Measurements from ENCODE around the gene MAPK6. TPM values are rescaled to one million over a fixed set of nuclear protein-coding genes. Genes with fewer than 3 reads are reported as not detected.
"Not testable (repeated sequence)": the region's sequence is repeated elsewhere in the genome, so short reads cannot be mapped to it uniquely, and the experiment has no call there.

Gene MAPK6
- total RNA-seq, 2 donors from 2014 or later, result 21.7 to 22.8 TPM

DNA sequence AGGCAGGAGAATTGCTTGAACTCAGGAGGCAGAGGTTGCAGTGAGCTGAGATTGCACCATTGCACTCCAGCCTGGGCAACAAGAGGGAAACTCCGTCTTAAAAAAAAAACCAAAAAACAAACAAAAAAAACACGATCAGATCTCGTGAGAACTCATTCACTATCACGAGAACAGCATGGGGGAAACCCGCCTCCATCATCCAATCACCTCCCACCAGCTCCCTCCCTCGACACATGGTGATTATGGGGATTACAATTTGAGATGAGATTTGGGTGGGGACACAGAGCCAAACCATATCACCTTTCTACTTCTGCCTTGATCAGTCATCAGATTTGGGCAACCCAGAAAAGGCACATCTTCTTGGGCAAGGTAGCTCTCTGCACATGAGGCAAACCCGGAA lies 15.9 kb upstream of the MAPK6 start:
- H3K9me3 Mint-ChIP-seq; ATAC-seq (replicated peaks in 1 of 2); H3K36me3 Mint-ChIP-seq (ENCODE audit: insufficient read depth in 2 of 2); H3K27ac Mint-ChIP-seq; H3K4me3 Mint-ChIP-seq; DNase-seq; H3K27me3 Mint-ChIP-seq (ENCODE audit: low read depth): not testable (repeated sequence)
- H3K4me1 Mint-ChIP-seq (ENCODE audit: low read depth), result peaks cover 48% of the 10 kb centered on the region

DNA sequence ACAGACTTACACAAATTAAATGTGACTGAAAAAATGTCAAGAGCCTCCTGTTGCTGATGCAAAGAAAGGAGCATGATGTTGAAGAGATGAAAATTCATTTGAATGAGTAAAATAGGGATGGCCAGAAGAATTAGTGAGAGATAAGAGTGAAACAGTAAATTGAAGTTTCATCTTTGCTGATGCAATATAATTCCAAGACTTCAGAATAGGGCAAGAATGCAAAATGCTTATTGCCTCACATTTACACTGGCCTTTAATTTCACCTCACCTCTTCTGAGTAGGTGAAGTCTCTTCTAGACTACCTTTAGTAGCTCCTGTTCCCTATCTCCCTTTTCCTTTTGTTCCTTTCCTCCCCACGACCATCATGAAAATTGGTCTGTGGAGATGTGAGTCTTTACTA lies 15.3 kb upstream of the MAPK6 start:
- Mint-ChIP-seq H3K27ac (no peak overlapping the region), H3K27me3 (ENCODE audit: low read depth) (peaks cover 7% of the 10 kb centered on the region), H3K4me3 (no peak overlapping the region), H3K36me3 (ENCODE audit: insufficient read depth in 2 of 2) (peaks cover 1 to 2% of the 10 kb centered on the region in 2 donors), H3K9me3 (peaks cover 0 to 1% of the 10 kb centered on the region in 2 donors), H3K4me1 (ENCODE audit: low read depth) (peaks cover 54% of the 10 kb centered on the region)
- no peak for DNase-seq
- ATAC-seq (replicated peaks in 1 of 2), result no peak

DNA sequence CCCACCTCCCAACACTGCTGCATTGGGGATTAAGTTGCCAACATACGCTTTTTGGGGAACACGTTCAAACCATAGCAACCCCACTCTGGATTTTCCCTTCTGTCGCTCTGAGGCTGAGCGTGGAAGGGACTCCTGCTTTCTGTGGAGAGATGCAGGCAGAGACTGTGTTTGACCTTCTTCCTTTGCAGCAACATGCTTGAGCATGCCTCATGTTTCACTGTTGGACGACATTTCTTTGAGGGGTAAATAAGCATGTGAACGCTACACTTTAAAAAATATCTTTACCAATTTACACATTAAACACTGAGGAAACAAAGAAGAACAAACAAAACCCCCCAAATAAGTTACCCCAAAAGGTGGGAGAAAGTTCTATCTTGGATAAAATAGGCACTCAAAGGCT lies 14.2 kb upstream of the MAPK6 start:
- peaks cover 7% of the 10 kb centered on the region for H3K27me3 Mint-ChIP-seq (ENCODE audit: low read depth)
- H3K4me3 Mint-ChIP-seq, result peak overlapping the region in 1 of 2 donors; percentile 69
- ATAC-seq (replicated peaks in 1 of 2) (no peak), DNase-seq (no peak)
- H3K4me1 Mint-ChIP-seq (ENCODE audit: low read depth), result peaks cover 59% of the 10 kb centered on the region
- peaks cover 0 to 1% of the 10 kb centered on the region in 2 donors for H3K9me3 Mint-ChIP-seq
- H3K27ac Mint-ChIP-seq, result no peak overlapping the region
- H3K36me3 Mint-ChIP-seq (ENCODE audit: insufficient read depth in 2 of 2), result peaks cover 1 to 2% of the 10 kb centered on the region in 2 donors

DNA sequence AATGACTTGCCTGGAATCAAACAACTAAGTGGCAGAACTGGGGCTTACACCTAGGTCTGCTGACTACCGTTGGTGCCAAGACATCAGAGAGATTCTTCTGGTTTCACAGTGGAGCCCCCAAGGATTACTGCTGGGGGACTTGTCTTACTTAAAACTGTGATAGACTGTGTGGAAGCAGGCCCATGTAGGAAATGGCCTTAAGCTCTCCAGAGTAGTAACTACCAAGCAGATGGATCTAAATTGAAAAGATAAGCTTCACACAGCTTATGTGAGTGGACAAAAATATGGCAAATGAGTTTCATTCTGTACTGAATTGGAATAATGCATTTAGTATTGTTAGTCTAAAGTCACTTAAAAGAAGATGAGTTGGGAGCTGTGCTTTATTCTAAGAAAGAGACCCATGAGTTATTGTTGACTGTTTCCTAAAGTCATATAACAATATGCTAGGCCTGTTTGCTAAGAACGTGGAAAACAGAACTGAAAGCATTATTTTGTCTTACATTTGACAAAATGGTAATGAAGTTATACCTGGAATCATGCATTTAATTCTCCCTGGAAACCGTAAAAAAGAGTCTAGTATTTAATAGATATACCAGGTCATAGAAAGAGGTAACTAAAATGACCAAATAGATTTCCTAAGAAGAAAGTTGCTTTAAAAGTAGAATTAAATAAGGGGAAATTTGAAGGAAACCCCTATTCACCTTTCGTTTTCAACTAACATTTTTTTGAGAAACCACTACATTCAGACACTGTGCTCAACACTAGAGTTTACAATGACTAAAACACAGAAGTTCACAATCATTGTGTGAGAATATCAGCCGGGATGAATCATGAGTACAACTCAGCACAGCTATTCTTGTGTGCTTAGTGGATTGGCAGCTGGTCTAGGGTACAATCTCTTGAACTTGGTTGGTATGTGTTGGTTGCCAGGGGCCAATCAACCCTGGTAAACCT lies 13.0 kb upstream of the MAPK6 start:
- peaks cover 70% of the 10 kb centered on the region for H3K4me1 Mint-ChIP-seq (ENCODE audit: low read depth)
- DNase-seq (peak; percentile 51 to 56), ATAC-seq (replicated peaks in 1 of 2) (peak; percentile 89 to 91)
- peak overlapping the region; percentile 94 for H3K27ac Mint-ChIP-seq
- peak overlapping the region; percentile 48 to 69 for H3K4me3 Mint-ChIP-seq
- peaks cover 1 to 2% of the 10 kb centered on the region in 2 donors for H3K36me3 Mint-ChIP-seq (ENCODE audit: insufficient read depth in 2 of 2)
- peaks cover 7% of the 10 kb centered on the region for H3K27me3 Mint-ChIP-seq (ENCODE audit: low read depth)
- H3K9me3 Mint-ChIP-seq, result peaks cover 0 to 1% of the 10 kb centered on the region in 2 donors

GRCh38 chr15:52006702-52007340 lies 12.2 kb upstream of the MAPK6 start:
- peak overlapping the region; percentile 94 for H3K27ac Mint-ChIP-seq
- H3K27me3 Mint-ChIP-seq (ENCODE audit: low read depth), result peaks cover 7% of the 10 kb centered on the region
- H3K9me3 Mint-ChIP-seq, result peaks cover 0 to 1% of the 10 kb centered on the region in 2 donors
- H3K4me3 Mint-ChIP-seq, result peak overlapping the region; percentile 34 to 69
- peaks cover 1 to 2% of the 10 kb centered on the region in 2 donors for H3K36me3 Mint-ChIP-seq (ENCODE audit: insufficient read depth in 2 of 2)
- DNase-seq (no peak), ATAC-seq (replicated peaks in 1 of 2) (peak; percentile 4)
- peaks cover 78% of the 10 kb centered on the region for H3K4me1 Mint-ChIP-seq (ENCODE audit: low read depth)

GRCh38 chr15:52008359-52008697 lies 10.7 kb upstream of the MAPK6 start:
- DNase-seq (no peak), ATAC-seq (replicated peaks in 1 of 2) (no peak)
- Mint-ChIP-seq H3K9me3 (no peaks in the 10 kb centered on the region), H3K4me3 (peak overlapping the region; percentile 1 to 43), H3K36me3 (ENCODE audit: insufficient read depth in 2 of 2) (no peaks in the 10 kb centered on the region), H3K27me3 (ENCODE audit: low read depth) (peaks cover 7% of the 10 kb centered on the region), H3K4me1 (ENCODE audit: low read depth) (peaks cover 88% of the 10 kb centered on the region), H3K27ac (no peak overlapping the region)

- Mint-ChIP-seq H3K9me3 (no peaks in the 10 kb centered on the region), H3K4me3 (peak overlapping the region in 1 of 2 donors; percentile 1), H3K27me3 (ENCODE audit: low read depth) (peaks cover 7% of the 10 kb centered on the region), H3K27ac (no peak overlapping the region), H3K36me3 (ENCODE audit: insufficient read depth in 2 of 2) (no peaks in the 10 kb centered on the region), H3K4me1 (ENCODE audit: low read depth) (peaks cover 88% of the 10 kb centered on the region)
- ATAC-seq (replicated peaks in 1 of 2) (no peak), DNase-seq (no peak)
Measured at GRCh38 chr15:52008698-52009434, 10.2 kb upstream of the MAPK6 start.

DNA sequence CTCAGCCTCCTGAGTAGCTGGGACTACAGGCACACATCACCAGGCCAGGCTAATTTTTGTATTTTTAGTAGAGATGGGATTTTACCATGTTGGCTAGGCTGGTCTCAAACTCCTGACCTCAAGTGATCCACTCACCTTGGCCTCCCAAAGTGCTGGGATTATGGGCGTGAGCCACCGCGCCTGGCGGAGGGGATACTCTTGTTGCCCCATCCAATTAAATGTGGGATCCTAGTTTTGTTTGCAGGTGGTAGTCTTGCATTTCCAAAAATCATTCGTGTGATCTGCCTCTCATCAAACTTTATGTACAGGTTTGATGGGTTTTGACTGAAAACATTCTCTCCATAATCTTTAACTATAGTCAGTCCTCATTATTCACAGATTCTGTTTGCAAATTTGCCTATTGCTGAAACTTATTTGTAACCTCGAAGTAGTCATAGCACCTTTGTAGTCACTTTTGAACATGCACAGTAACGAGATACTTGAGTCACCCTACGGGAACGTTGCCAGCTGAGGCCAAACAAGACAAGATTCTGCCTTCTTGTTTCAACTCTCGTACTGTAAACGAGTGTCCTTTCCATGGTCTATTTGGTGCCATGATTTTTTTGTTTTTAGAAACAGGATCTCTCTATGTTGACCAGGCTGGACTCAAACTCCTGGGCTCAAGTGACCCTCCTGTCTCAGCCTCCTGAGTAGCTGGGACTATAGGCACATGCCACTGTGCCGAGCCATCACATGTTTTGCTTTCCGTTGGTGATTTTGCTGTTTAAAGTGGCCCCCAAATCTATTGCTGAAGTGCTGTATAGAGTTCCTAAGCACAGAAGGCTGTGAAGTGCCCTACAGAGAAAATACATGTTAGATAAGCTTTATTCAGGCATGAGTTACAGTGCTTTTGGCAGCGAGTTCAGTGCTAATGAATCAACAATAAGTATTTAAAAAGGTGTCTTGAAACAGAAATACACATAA lies 8.1 kb upstream of the MAPK6 start:
- Mint-ChIP-seq H3K4me1 (ENCODE audit: low read depth) (peaks cover 79% of the 10 kb centered on the region), H3K36me3 (ENCODE audit: insufficient read depth in 2 of 2) (no peaks in the 10 kb centered on the region), H3K4me3 (peak overlapping the region; percentile 33 to 47), H3K27me3 (ENCODE audit: low read depth) (no peaks in the 10 kb centered on the region), H3K27ac (peak overlapping the region; percentile 18), H3K9me3 (no peaks in the 10 kb centered on the region)
- DNase-seq (peak; percentile 82 to 87), ATAC-seq (replicated peaks in 1 of 2) (peak; percentile 52)

GRCh38 chr15:52011711-52012144 lies 7.3 kb upstream of the MAPK6 start:
- peaks cover 77% of the 10 kb centered on the region for H3K4me1 Mint-ChIP-seq (ENCODE audit: low read depth)
- H3K9me3 Mint-ChIP-seq, result no peaks in the 10 kb centered on the region
- H3K27me3 Mint-ChIP-seq (ENCODE audit: low read depth), result no peaks in the 10 kb centered on the region
- H3K36me3 Mint-ChIP-seq (ENCODE audit: insufficient read depth in 2 of 2), result no peaks in the 10 kb centered on the region
- H3K4me3 Mint-ChIP-seq, result peak overlapping the region; percentile 33 to 47
- peak overlapping the region; percentile 66 for H3K27ac Mint-ChIP-seq
- ATAC-seq (replicated peaks in 1 of 2) (no peak), DNase-seq (no peak)

GRCh38 chr15:52012210-52012609 lies 6.8 kb upstream of the MAPK6 start:
- ATAC-seq (replicated peaks in 1 of 2), result no peak
- Mint-ChIP-seq H3K4me1 (ENCODE audit: low read depth) (peaks cover 72% of the 10 kb centered on the region), H3K4me3 (peak overlapping the region in 1 of 2 donors; percentile 33), H3K9me3 (no peaks in the 10 kb centered on the region), H3K27me3 (ENCODE audit: low read depth) (no peaks in the 10 kb centered on the region), H3K27ac (peak overlapping the region; percentile 66), H3K36me3 (ENCODE audit: insufficient read depth in 2 of 2) (no peaks in the 10 kb centered on the region)
- no peak for DNase-seq

DNA sequence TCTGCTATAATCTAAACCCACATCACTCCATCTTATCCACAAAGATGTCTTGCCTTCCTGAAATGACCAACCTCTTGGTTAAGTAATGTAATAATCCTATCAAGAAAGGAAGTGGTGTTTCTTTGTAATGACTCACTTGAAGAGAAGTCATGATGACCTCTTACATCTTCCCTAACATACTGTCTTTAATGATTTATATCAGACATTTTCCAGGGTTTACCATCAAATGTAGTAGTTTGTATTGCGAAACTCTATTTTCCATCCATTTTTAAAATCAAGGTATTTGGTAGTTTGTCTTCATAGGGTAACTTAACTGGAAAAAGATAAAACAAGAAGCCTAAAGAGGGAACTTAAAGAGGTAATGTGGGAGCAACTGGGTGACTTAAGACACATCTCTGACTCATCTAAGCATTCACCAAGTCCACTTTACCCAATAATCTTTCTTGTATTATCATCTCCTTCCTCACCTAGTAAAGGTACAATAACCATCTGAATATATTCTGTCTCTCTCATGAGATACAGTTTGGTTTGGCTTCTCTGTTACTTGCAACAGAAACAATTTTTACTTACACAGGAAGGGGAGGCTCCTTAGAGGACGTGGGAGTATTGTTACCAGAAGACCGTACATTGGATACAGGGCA lies 5.7 kb upstream of the MAPK6 start:
- Mint-ChIP-seq H3K27ac (peak overlapping the region; percentile 90), H3K4me3 (peak overlapping the region in 1 of 2 donors; percentile 53), H3K36me3 (ENCODE audit: insufficient read depth in 2 of 2) (no peaks in the 10 kb centered on the region), H3K4me1 (ENCODE audit: low read depth) (peaks cover 63% of the 10 kb centered on the region), H3K27me3 (ENCODE audit: low read depth) (no peaks in the 10 kb centered on the region), H3K9me3 (no peaks in the 10 kb centered on the region)
- DNase-seq (no peak), ATAC-seq (replicated peaks in 1 of 2) (peak; percentile 71 to 72)

- Mint-ChIP-seq H3K4me3 (no peak overlapping the region), H3K4me1 (ENCODE audit: low read depth) (peaks cover 59% of the 10 kb centered on the region), H3K27me3 (ENCODE audit: low read depth) (no peaks in the 10 kb centered on the region), H3K9me3 (no peaks in the 10 kb centered on the region), H3K27ac (no peak overlapping the region), H3K36me3 (ENCODE audit: insufficient read depth in 2 of 2) (no peaks in the 10 kb centered on the region)
- DNase-seq (no peak), ATAC-seq (replicated peaks in 1 of 2) (no peak)
Measured at GRCh38 chr15:52014616-52015015, 4.4 kb upstream of the MAPK6 start.

Measured in activated T-cell treated with anti-CD3 and anti-CD28 coated beads, Interleukin-2, amount 50 U/mL, for 72 hours (primary cell).